Right hindlimb (tissue), 1 donor: ENCODE results near the gene GNLY.
"Not testable (repeated sequence)": the region's sequence is repeated elsewhere in the genome, so short reads cannot be mapped to it uniquely, and the experiment has no call there.

Experiments used
- DNase-seq: peaks from one replicate; pipeline ENCODE4 v3.0.0-alpha.2; 2018

The GNLY gene

DNA sequence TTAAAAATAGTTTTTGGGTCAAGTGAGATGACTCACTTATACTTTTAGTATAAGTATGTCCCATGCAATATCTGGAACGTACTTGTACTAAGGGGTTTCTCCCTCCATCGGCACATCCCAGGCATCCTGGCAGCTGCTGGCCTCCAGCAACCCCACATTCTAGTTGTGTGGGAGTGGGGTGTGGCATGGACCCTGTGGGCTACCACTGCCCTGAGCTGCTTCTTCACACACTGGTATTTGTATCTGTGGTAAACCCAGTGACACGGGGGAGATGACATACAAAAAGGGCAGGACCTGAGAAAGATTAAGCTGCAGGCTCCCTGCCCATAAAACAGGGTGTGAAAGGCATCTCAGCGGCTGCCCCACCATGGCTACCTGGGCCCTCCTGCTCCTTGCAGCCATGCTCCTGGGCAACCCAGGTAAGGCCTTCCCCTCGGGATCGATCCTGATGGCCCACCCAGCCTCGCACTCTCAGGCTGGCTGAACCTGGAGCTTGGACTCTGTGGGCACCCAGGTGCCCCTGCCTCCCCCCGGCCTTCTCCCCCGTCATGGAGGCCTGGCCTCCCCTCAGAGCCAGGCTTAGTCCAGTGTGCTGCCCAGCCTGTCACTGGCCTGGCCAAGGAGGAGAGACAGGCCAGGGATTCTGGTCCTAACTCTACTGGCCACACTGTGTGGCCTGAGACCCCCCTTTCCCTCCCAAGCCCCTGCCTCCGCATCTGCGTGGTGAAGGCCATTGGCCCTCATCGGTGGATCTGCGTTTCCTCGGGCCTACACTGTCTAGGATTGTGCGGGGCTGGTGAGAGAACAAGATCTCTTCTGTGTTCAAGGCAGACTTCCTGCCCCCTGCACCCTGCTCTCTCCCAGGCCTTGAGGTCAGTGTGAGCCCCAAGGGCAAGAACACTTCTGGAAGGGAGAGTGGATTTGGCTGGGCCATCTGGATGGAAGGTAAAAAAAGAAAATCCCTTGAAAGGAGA, at the start of gene GNLY:
GNLY (plus strand) TSS at position 307 of the 974 bp plus-strand sequence; CDS start at position 368, 61 bp downstream.
- DNase-seq: no peak

DNA sequence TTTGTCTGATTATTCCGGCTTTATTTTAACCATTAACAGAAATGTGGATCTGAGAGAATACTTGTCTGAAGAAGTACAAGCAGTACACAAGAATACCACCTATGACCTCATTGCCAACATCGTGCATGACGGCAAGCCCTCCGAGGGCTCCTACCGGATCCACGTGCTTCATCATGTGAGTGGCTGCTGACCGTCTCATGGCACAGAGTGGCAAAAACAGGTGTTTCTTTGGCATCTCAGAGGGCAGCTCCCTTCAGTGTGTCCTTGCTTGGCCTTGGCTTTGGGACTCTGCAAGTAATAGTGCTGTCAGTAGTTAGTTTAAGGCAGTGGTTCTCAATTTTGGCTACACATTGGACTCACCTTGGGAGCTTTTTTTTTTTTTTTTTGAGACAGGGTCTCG, 49.2 kb upstream of the GNLY start:
- no peak for DNase-seq

DNA sequence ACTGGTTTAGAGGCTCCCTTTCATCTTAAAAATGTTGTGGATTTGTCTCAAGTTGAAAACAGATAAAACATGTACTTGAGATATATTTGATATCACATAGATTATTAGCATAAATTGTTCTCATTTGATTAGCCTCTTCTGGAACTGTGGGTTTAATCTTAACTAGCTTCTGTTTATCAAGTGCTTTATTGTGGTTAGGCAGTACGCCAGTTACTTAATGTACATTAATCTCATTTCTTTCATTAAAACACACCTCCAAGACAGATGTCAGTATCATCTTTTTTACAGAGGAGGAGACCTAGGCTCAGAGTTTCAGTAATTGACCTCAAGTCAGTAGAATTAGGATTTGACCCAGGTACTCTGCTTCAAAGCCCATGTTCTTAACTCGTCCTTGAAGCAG, 48.0 kb upstream of the GNLY start:
- no peak for DNase-seq

DNA sequence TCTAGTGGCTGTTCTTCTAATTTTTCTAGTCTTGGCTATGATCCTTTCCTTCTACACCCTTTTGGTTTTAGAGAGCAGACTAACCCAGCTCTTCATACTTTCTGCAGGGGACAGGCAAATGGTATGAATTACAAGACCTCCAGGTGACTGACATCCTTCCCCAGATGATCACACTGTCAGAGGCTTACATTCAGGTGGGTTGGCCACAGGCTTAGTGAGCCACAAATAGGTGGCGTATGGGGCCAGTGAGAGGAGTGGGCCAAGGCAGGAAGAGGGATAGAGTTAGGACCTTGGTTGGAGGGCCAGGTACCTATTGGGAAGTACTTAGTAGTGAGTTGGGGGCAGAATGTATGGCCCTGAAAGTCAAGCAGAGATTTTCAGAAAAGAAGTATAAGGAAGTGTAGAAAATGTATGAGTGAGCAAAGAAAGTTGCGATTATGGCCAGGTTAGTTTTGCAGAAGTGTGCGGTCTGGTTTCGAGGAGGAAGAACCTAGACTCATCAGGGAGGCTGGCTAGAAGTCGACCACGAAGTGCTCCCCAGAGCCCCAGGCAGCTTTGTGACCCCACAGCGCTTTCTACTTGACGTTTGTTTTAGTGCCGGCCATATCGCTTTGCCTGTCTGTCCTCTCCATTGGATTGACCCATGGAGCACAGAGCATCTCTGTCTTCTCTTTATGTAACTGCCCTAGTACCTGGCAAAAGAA, 46.2 kb upstream of the GNLY start:
- DNase-seq: no peak

DNA sequence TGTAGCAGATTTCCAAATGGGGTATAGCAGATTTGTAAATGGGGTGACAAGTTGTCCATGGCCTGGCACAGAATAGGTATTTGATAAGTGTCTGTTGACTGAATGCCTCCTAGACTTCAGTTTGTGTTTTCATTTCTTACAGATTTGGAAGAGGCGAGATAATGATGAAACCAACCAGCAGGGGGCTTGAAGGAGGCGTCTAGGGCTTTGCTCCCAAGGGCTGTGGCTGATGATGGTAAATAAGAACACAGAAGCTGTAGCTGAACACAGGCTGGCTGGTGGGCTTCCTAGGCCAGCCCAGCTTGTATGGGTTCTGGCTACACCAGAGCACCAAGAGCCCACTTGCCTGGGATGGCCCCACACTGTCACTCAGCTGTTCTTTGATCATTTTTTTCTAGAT, 45.5 kb upstream of the GNLY start:
- no peak for DNase-seq

DNA sequence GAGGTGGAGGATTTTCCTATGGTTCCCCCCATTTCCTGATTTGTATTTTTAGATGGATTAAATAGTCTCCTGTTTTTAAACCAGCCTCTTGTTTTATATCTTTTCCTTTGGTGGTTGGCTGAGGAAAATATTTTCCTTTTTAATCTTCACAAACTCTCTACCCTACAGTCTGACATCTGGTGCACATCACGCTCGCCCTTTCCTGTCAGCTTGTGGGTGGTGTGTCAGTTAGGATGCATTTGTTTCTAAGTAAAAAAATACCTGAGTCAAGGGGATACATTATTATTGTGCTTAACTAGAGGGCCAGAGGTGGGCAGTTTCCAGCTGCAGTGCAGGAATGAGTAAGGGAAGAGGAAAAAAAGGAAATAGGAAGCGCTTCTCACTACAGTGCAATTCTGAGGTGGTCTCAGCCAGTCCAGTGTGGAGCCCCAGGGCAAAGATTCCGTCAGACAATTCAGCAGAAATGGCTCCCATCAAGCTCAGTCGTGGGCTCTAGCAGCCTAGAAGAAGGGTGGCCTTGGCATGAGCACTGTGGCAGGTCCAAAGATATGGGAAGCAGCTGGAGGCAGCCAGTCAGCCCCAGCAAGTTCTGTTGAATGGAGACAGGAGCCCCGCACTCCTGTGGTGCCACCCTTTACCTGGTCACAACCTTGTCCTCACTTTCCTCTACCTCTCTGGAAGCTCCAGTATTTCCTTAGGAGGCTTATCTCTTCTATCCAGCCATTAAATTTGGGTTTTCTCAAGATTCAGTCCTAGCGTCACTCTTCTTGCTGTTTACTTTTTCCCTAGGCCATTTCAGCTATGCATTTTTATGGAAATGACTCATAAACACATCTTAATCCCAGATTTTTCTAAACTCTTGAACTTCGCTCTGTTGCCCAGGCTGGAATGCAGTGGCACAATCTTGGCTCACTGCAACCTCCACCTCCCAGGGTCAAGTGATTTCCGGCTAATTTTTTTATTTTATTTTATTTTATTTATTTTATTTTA, 44.7 kb upstream of the GNLY start:
- no peak for DNase-seq

DNA sequence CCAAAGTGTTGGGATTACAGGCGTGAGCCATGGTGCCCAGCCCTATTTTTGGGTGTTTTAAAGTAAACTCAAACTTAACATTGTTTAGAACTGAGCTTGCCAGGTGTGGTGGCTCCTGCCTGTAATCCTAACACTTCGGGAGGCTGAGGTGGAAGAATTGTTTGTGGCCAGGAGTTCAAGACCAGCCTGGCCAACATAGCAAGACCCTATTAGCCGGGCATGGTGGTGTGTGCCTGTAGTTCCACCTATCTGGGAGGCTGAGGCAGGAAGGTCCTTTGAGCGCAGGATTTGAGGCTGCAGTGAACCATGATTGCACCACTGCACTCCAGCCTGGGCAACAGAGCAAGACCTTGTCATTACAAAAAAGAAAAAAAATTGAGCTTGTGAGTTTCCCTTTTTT, 43.7 kb upstream of the GNLY start:
- DNase-seq: no peak

DNA sequence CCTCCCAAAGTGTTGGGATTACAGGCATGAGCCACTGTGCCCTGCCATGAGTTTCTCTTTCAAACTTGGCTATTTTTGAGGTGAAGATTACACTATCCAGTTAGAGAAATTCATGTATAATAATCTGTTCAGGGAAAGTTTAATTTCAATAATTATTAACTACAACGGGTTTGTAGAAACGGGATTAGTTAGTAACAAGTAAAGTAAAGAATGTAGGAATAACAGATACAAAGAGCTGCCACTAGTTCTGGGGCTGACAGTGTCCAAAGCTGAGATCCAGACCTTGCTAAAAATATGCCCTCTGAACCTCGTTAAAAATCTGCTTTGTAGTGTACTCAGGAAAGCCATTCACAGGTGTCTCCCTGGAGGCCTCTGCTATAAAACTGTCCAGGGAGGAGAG, 43.1 kb upstream of the GNLY start:
- no peak for DNase-seq

DNA sequence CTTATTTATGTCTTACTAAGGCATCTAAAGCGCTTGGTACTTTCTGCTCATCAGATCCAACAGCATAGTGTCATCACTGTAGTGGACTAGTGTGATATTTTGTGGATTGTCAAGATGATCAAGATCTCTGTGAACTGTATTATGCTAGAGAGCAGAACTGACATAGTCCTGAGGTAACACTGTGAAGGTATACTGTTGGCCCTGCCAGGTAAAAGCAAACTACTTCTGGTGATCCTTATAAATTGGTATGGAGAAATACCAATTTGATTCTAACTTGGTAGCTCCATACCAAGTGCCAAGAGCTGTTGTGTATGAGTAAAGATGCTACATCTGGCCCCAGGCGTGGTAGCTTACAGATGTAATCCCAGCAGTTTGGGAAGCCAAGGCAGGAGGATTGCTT, 42.1 kb upstream of the GNLY start:
- DNase-seq: no peak

DNA sequence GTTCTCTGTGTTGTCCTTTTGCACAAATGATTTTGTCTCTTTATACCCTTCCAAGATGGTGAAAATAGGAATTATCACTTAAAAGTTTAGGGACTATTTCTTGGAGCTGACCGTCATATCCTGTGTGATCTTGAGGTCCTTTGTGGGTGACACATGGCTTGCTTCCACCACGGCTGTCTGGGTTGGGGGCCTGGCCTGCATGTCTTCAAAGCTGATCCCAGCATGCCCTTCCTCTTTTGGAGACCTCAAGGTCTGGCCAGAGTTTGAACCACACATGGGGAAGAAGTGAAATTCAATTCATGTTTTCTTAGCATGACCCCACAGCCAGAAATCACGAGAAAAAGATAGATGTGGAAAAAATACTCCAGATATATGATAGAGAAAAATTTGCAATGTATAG, 40.2 kb upstream of the GNLY start:
- no peak for DNase-seq

DNA sequence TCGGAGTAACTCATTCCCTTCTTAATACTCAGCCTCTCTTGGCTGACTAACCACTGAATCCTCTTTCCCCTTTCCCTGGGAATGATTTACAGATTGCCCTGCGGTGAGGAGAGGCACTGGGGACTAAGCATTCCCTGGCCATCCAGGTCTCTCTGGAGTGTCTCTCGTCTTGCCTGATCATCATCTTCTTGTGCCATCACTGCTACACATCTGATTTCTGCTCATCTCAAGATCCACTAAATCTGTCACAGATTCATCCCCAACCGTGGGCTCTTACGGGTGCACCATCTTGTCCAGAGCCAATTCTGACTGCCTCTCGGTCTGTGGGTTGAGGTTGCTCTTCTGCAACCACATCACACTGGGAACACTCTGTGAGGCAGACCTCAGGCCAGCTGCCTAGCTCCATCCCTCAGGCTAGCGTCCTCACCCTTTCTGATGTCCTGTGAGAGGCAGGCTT, 38.2 kb upstream of the GNLY start:
- DNase-seq: no peak

DNA sequence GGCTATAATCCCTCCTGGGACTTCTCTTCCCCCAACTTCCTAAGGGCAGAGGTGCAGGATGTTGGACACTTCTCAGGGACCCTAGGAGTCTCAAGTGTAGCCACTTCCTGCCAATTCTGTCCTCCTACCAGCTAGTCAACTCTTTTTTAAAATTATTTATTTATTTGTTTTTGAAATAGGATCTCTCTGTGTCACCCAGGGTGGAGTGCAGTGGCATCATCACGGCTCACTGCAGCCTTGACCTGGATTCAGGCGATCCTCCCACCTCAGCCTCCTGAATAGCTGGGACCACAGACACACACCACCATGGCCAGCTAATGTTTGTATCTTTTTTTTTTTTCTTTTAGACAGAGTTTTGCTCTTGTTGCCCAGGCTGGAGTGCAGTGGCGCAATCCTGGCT, 37.7 kb upstream of the GNLY start:
- DNase-seq: no peak

DNA sequence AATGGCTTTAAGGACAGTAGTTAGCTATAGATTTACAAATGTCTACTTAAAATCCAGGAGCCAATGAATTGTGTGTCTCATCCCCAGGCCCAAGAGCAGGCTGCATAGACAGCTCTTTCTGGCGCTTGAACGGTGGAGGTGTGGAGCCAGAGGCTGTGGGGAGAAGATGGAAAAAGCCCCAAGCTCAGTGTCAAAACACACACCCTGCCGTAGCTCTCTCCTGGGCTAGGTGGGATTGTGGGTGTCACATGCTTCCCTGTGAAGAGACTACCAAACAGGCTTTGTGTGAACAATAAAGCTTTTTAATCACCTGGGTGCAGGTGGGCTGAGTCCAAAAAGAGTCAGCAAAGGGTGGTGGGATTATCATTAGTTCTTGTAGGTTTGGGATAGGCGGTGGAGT, 36.8 kb upstream of the GNLY start:
- DNase-seq: not testable (repeated sequence)

DNA sequence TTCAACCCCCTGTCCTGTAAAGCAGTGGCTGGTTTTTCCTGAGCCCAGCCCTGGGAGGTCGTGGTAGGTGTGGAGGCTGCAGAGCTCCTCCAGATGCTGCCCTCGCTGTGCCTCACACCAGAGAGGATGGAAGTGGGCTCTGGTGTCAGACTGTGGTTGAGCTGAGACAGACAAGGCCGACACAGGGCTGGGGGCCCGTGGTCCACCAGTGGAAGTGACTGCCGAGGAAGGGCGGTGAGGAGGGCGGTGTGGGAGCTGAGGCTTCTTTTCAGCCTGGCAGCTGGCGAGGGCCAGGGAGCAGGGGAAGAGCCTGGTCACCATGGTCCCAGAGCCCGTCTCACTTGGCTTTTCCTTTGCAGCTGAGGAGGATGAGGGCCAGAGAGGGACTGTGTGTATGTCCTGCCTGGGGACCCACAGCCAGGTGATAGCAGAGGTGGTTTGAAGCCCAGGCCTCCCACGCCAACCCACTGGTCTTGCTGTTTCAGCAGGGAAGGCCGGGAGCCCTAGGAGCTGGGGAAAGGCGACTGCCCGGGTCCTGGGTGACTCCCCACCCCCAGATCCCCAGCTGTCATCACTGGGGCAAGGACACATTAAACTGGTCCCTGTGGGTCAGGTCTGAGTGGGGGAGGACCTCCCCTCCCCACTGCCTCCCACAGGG, 34.7 kb upstream of the GNLY start:
- no peak for DNase-seq

DNA sequence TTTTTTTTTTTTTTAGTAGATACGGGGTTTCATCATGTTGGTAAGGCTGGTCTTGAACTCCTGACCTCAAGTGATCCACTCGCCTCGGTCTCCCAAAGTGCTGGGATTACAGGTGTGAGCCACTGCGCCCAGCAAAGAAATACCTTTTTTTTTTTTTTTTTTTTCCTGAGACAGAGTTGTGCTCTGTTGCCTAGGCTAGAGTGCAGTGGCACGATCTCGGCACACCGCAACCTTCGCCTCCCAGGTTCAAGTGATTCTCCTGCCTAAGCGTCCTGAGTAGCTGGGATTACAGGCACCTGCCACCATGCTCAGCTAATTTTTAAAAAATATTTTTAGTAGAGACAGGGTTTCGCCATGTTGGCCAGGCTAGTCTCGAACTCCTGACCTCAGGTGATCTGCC, 33.9 kb upstream of the GNLY start:
- DNase-seq: not testable (repeated sequence)

DNA sequence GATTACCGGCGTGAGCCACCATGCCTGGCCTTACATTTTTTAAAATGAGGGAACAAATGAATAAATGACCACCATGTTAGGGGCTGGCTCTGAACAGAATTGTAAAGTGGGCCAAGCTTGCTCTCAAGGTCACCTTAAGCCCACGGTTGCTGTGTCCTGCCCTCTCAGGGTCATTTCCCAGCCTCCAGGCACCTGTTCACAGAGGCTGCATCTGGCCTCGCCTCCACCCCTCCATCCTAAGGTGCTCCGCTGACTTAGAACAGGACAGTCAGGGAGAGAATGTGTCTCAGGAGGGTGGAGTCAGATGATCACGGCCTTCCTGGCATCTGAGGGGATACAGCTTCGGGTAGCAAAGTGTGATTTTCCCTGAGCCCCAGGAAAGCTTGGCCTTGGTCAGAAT, 33.4 kb upstream of the GNLY start:
- DNase-seq: no peak

DNA sequence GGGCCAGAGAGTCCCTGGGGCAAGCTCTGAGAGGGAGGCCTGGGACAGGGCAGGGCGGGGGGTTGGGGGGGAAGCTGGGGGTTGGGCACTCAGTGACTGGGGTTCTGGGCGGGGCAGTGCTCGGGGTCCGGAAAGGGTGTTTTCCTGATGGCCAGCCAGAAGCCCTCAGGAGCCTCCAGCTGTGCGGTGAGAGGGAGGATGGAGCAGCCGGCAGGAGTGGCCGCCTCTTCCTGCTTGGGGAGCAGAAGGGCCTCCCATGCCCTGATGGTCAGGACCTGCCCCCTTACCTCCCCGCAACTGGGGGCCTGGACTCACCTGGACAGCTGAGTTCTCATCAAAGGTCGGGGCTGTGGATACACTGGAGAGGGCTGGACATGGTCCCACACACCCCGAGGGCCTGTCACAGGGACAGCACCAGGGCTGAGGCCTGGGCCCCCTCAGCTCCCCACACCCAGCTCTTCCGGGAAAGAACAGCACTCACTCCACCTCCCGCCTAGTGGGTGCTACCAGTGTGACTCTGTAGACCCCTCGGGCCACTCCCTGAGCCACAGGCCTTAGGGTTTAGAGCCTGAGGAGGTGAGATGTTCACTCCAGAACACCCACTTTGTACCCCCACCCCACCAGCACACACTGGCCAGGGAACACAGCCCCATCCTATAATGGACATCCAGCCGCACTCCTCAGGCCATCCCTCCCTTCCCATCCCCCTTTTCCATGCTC, 32.9 kb upstream of the GNLY start:
- DNase-seq: no peak

DNA sequence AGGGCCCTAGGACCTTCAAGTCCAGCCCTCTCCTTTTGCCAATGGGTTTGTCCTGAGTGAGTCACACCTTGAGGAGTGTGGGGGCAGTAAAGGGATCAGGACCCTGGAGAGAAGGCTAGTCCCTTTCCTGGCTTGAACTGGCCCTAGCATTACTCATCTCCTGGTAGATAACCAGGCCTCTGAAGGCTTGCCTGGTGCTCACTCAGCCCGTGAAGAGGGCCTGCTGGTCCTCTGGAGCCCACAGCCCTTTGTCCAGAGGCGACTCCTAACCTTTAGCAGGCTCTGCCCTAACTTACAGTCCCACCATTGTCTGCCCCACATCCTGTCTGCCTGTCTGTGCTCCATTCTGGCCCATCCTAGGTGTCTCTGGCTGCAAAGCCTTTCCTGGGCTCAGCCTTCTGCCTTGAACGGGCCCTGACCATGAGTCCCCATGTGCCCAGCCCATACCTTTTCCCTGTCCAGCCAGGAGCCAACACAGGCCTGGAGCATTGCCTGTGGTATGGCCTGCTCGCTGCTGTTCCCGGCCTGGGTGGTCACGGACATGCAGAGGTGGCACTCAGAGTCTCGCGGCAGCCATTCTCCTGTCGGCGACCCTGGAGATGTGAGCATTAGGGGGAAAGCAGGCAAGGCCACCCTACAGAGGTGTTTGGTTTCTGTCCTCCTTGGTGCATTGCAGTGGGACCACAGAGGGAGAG, 31.1 kb upstream of the GNLY start:
- DNase-seq: no peak

DNA sequence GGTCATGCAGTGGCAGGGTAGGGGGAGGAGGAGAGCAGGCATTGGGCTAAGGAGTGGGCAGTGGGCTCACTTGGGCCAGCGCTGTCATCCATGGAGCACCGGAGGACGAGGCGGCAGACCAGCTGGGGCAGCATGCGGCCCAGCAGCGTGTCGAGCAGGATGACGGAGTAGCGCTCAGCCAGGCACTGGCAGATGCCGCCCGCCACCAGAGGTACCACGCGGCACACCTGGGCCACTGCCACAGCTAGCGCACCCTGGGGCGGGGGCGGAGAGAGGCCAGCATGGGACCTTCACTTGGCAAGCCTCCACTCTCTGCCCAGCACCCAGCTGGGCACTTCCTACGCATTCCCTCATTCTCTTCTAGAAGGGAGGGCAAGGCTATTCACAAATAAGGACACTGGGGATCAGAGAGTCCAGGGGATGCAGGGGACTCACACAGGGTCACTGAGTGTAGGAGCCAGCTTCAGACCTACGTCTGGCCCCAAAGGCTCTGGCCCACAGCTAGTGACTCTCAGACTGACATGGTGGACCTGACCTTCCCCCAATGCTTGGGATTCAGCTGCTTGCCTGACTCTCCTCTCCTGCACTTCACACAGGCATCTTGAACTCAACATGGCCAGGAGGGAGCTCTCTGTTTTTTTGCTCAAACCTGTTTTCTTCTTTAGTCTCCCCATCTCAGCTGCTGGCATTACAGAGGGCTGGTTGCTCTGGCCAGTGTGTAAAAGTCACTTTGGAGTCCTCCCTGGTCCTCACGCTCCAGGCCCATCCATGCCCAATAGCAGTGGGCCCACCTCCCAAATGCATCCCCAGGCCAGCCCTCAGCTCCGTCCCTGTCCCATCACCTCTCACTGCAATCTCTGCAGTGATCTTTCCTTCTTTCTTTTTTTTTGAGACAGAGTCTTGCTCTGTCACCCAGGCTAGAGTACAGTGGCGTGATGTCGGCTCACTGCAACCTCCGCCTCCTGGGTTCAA, 30.3 kb upstream of the GNLY start:
- no peak for DNase-seq
